ENCODE measurements around the gene DCP1B.

DNA sequence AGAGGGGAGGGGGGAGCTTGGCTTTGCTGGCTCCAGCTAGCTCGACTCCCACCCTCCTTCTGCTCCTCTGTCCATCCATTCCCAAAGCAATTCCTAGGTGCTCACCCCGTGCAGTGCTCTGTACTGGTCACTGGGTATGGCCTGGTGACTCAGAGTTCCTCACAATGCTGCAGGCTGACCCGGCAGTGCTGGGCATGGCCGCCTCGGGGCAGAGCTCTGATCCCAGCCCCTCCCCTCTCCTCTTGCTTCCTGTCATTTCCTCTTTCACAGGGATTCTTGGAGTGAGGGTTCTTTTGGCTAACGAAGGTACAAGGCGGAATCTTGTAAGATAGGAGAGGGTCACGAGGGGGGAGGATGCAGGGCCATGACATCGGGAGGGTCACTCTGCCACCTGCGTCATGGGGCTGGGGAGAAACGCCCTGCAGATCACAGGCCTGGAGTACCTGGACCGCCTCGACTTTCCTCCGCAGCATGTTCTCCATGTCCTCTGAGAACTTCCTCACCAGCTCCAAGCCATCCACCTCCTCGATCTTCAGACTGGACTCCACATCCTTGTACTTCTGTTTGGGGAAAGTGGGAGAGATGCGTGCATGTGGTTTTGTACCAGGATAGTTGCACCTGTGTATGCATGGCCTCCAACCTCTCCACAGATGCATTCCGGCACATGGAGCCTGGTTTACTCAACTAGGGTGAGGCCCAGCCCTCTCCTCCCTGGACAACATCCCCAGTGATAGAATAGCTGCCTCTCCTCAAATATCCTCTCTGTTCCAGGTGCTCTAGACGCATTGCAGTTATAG lies 91.5 kb downstream of the DCP1B start:
- TF ChIP-seq, protein P1, sequence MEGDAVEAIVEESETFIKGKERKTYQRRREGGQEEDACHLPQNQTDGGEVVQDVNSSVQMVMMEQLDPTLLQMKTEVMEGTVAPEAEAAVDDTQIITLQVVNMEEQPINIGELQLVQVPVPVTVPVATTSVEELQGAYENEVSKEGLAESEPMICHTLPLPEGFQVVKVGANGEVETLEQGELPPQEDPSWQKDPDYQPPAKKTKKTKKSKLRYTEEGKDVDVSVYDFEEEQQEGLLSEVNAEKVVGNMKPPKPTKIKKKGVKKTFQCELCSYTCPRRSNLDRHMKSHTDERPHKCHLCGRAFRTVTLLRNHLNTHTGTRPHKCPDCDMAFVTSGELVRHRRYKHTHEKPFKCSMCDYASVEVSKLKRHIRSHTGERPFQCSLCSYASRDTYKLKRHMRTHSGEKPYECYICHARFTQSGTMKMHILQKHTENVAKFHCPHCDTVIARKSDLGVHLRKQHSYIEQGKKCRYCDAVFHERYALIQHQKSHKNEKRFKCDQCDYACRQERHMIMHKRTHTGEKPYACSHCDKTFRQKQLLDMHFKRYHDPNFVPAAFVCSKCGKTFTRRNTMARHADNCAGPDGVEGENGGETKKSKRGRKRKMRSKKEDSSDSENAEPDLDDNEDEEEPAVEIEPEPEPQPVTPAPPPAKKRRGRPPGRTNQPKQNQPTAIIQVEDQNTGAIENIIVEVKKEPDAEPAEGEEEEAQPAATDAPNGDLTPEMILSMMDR (IDR thresholded peaks at IDR 0.05 in 8 of 11, conservative IDR thresholded peaks at IDR 0.05 in 3 of 11): no peak
- TF ChIP-seq POLR2A (IDR thresholded peaks at IDR 0.05) (no peak), POLR2AphosphoS5 (IDR thresholded peaks at IDR 0.05) (no peak)
